ENCODE results near the gene AMMECR1.

DNA sequence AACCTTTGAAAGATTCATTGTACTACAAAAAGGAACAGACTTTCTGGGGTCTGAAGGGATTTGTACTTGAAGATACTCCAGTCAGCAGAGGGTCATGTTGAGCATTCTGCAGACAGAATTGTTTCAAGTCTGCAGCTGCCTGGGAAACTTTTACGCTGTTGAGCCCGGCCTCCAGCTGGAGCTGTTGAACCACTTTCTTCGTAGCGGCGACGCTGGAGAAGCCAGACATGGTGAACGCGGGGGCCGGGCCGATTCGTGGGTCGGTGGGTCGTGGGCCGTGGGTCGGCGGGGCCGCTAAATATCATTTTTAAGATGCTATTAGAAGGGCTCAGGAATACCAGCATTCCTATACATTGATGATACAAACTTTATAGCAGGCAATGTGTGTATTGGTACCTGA is 28.8 kb upstream of the AMMECR1 start:
- TF ChIP-seq POLR2AphosphoS5 (IDR thresholded peaks at IDR 0.05) (no peak), SMC3 (conservative IDR thresholded peaks at IDR 0.05; ENCODE audit: poor library complexity) (no peak), EP300 (conservative IDR thresholded peaks at IDR 0.05; ENCODE audit: poor library complexity, severe bottlenecking) (no peak), EZH2 (IDR thresholded peaks at IDR 0.05; ENCODE audit: borderline replicate concordance, insufficient read depth, low read length, poor library complexity, severe bottlenecking) (no peak)
- TF ChIP-seq, protein P1, sequence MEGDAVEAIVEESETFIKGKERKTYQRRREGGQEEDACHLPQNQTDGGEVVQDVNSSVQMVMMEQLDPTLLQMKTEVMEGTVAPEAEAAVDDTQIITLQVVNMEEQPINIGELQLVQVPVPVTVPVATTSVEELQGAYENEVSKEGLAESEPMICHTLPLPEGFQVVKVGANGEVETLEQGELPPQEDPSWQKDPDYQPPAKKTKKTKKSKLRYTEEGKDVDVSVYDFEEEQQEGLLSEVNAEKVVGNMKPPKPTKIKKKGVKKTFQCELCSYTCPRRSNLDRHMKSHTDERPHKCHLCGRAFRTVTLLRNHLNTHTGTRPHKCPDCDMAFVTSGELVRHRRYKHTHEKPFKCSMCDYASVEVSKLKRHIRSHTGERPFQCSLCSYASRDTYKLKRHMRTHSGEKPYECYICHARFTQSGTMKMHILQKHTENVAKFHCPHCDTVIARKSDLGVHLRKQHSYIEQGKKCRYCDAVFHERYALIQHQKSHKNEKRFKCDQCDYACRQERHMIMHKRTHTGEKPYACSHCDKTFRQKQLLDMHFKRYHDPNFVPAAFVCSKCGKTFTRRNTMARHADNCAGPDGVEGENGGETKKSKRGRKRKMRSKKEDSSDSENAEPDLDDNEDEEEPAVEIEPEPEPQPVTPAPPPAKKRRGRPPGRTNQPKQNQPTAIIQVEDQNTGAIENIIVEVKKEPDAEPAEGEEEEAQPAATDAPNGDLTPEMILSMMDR (IDR thresholded peaks at IDR 0.05; ENCODE audit: poor library complexity, severe bottlenecking), result no peak

Data from neural cell (in vitro differentiated cells).